GM19238 (cell line): ENCODE results near the gene NLGN1.

Experiments used
- DNase-seq: peaks from one replicate; pipeline ENCODE4 v3.0.0; 2011; ENCODE audit warnings: low spot score; ENCODE audit not compliant: insufficient read length

NLGN1 gene

DNA sequence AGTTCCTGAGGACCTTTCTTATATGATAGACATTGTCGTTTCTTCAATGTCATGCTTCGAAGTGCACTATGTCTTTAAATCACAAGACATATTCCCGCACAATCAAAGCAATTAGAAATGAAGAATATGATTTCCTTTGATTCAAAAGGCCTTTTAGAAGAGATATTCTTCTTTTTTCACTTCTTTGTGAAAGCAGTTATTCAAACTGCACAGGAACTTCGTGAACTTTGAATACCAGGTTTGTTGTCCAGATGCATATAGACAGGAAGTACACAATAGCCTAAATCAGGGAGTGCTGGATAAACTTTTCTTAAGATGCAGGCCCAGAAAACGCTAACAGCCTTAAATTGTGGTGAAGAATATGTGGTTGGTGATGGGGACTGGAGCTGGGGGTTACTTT lies 870.5 kb downstream of the NLGN1 start:
- DNase-seq: no peak

GRCh38 chr3:174268586-174268985 lies 871.0 kb downstream of the NLGN1 start:
- DNase-seq: no peak

GRCh38 chr3:174270841-174271240 lies 873.3 kb downstream of the NLGN1 start:
- DNase-seq: no peak

- DNase-seq: no peak
These were observed 877.8 kb downstream of the NLGN1 start for GRCh38 chr3:174275336-174275735.

DNA sequence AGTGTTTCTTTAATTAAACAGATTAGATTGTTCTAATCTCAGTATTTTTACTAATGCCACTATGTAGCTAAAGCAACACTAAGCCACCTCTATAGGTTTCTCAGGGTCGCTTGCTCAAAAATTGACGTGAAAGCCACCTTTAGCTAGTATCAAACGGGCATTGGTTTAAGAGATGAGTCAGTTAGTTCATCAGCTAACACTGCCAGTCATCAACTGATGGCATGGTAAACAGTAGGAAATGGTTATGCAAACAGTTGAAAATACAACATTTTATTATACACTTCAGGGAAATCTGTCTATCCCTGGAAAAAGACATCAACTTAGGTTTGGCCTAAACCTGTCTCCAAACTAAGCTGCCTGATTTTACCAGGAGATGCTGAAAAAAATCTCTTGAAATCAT lies 879.3 kb downstream of the NLGN1 start:
- no peak for DNase-seq

DNA sequence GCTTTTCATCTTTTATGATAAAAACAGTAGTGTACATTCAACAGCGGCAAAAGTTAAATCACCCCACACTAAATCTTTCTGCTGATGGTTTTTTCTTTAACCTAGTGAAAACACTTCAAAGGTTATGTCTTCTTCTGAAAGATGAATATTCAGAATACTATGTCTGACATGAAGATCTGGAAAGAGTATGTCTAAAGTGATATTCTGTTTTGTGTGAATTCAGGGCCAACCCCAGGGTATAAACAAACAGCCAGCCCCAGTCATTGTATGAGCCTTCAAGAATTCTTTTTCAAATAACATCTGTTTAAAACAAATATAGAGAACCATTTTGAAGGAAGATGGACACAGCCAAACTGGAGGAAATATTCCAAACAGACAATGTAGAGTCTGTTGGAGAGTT lies 880.5 kb downstream of the NLGN1 start:
- DNase-seq: no peak

DNA sequence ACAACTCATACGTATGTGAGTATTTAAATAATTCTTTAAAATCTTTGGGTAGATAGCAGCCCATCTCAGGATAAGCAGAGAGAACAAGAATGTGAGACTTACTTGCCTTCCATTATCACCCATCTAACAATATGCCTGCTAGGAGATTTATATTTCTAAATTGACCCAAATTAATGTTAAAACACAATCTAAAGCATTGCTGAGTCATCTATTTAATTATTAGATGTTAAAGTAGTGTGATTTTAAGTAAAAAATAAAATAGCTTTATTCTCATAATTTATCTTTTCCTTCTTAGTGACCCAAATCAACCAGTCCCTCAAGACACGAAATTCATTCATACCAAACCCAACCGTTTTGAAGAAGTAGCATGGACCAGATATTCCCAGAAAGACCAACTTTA lies 882.6 kb downstream of the NLGN1 start:
- no peak for DNase-seq

GRCh38 chr3:174285242-174285864 lies 887.8 kb downstream of the NLGN1 start:
- DNase-seq: no peak

GRCh38 chr3:174287705-174288104 lies 890.2 kb downstream of the NLGN1 start:
- DNase-seq: no peak

DNA sequence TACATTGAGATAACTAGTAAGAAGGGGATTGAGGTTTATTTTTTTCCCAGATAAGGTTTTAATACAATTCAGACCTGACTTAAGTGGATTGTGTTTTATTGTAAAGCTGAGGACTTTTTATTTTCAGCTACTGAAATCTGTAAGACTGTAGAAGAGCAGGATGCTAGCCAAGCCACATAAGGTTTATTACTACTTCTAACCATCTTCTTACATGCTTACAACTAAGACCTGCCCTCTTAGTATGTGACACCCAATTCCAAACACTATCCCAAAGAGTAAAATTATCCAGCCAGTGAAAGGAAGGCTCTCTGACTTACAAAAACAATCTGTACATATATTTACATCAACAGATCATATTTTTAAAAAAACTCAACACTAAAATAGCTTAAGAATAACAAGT lies 897.1 kb downstream of the NLGN1 start:
- DNase-seq: no peak

GRCh38 chr3:174295306-174296092 lies 898.0 kb downstream of the NLGN1 start:
- no peak for DNase-seq

DNA sequence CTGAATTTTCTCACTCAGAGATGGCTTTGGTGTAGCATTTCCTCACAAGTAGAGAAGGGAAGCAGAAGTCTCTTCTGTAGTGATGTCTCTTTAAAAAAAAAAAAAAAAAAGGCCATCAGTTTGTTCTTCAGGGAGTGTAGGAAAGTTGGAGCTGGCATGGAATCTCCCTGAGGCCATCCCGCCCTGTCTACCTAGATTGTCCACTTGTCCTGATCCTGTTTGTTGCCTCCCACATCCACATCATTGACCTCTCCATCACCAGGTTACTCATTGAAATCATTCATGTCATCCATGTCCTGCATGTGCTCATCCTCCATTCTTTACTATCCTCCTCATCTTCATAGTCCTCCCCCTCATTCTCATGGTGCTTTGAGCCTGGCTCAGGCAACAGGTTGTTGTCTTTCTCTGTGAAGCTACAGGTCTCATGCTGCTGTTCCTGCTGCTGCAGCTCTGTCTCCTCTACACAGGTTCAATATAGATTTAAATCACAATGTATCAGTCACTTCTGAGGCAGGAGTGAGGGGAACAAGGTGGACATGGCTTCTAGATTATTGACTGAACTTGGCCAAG lies 905.3 kb downstream of the NLGN1 start:
- DNase-seq: no peak

- no peak for DNase-seq
These were observed 906.5 kb downstream of the NLGN1 start for GRCh38 chr3:174303907-174304560.

GRCh38 chr3:174308736-174309135 lies 911.2 kb downstream of the NLGN1 start:
- DNase-seq: no peak

DNA sequence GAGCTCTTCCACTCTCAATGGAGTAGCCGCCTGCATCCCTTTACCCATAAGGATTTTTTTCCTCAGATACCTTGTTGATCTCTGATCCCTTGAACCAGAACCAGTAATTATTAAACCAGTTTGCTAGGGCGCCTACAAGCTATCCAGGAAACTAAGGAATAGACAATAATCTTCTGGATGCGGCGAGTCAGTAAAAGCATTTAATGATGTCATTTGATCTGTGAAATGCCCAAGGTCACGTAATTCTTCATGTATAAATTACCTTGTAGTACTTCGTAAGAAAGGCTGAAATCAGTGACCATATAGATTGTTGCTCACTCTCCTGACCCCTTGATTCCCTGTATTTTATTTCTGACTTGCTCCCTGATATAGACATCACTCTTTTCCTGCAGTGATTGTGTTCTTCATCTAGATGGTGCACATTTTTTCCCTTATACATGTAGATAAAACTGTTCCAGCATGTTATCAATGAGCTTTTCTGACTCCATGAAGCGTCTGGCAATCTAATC lies 913.0 kb downstream of the NLGN1 start:
- DNase-seq: no peak

GRCh38 chr3:174315225-174315624 lies 917.7 kb downstream of the NLGN1 start:
- DNase-seq: no peak

GRCh38 chr3:174317005-174317404 lies 919.5 kb downstream of the NLGN1 start:
- no peak for DNase-seq

DNA sequence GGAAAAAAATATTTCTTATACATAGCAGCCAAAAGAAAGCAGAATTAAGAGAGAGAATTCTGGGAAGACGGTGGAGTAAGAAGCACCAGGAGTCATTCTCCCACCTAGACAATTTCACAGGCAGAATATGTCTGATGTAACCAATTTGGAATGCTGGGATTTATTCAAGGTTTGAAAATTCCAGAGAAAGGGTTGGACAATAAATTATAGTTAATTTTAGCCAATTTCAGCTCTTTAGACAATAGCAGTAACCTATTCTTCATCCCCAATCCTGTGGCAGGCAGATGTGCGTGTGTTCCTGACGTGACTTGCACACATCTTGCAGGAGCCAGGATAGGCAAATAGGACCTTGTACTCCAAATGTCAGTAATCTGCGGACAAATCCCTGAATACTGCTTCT lies 920.6 kb downstream of the NLGN1 start:
- no peak for DNase-seq

GRCh38 chr3:174321548-174321947 lies 924.0 kb downstream of the NLGN1 start:
- no peak for DNase-seq

DNA sequence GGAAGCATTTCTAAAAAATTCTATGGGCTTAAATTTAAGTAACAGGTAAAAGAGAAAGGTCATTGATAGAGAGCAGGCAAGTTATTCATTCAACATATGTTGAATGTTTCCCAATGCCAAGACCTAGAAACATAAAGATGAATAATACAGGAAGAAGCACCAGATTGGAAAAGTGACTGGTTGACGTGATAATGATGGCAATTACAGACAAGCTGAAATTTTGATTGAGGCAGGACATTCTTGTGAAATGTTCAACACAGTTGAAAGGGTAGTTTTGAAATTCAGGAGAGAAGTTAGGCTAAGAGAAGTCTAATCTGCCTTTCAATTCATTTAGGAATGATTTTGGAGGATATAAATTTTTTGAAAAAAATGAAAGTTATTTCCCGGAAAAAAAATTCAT lies 925.2 kb downstream of the NLGN1 start:
- DNase-seq: no peak

DNA sequence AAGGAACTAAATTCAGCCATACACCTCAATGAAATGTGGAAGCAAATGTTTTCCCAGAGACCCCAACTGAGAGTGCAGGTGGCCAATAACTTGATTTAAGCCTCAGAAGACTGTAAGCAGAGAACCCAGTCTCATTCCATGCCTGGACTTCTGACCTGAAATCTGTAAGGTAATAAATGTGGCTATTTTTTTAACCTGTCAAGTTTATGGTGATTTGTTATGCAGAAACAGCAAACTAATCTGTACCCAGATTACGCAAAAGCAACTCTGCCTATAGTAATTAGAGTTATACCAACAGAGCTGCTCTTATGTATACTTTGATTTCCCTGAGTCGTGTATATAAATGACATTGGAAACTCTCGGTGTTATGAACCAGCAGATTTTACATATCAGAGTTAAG lies 927.6 kb downstream of the NLGN1 start:
- no peak for DNase-seq
